IPS-18a (cell line): ENCODE results near the gene VSTM2B.

Experiments
- H3K27ac ChIP-seq: one replicate; pipeline ENCODE4 v1.5.1; 2013; ENCODE audit warnings: low read length
- H3K27me3 ChIP-seq: one replicate; pipeline ENCODE4 v1.6.1; 2013; ENCODE audit warnings: mild to moderate bottlenecking, low read length; ENCODE audit not compliant: control insufficient read depth, insufficient read depth
- H3K36me3 ChIP-seq: one replicate; pipeline ENCODE4 v1.6.1; 2013; ENCODE audit warnings: low read depth, low read length; ENCODE audit not compliant: control insufficient read depth
- H3K4me1 ChIP-seq: one replicate; pipeline ENCODE4 v1.6.1; 2013; ENCODE audit warnings: low read depth, low read length; ENCODE audit not compliant: control insufficient read depth
- H3K4me3 ChIP-seq: one replicate; pipeline ENCODE4 v1.5.1; 2013; ENCODE audit warnings: low read length
- H3K9ac ChIP-seq: one replicate; pipeline ENCODE4 v1.6.1; 2013; ENCODE audit warnings: mild to moderate bottlenecking, low read length, moderate library complexity
- H3K9me3 ChIP-seq: one replicate; pipeline ENCODE4 v1.6.1; 2013; ENCODE audit warnings: low read depth, low read length; ENCODE audit not compliant: control insufficient read depth

VSTM2B gene

GRCh38 chr19:29517412-29517811 is 8.4 kb upstream of the VSTM2B start:
- Histone ChIP-seq H3K27ac (no peak overlapping the region), H3K4me1 (no peaks in the 10 kb centered on the region), H3K36me3 (no peaks in the 10 kb centered on the region), H3K9ac (no peak overlapping the region), H3K9me3 (no peaks in the 10 kb centered on the region), H3K4me3 (no peak overlapping the region), H3K27me3 (peaks cover 22% of the 10 kb centered on the region)

DNA sequence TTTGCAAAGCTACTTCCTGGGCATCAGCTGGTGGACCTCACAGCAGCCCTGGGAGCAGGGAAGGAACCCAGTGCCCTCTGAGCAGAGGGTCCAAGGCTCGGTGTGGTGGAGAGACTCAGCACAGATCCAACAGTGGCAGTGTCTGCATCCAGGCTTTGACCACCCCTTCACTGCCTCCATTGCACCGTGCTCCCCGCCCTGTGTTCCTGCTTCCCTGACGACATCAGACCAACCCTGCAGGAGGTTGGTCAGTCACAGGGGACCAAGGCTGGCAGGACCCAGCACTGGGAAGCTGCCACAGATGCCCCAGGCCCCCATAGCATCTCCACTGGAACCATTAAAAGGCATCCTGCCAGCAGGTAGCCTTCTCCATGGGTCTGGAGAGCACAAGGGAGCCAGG is 7.8 kb upstream of the VSTM2B start:
- H3K9ac ChIP-seq: no peak overlapping the region
- peaks cover 20% of the 10 kb centered on the region for H3K27me3 ChIP-seq
- H3K9me3 ChIP-seq: no peaks in the 10 kb centered on the region
- H3K36me3 ChIP-seq: no peaks in the 10 kb centered on the region
- H3K4me3 ChIP-seq: no peak overlapping the region
- H3K27ac ChIP-seq: no peak overlapping the region
- no peaks in the 10 kb centered on the region for H3K4me1 ChIP-seq

- H3K36me3 ChIP-seq: no peaks in the 10 kb centered on the region
- H3K27me3 ChIP-seq: peaks cover 26% of the 10 kb centered on the region
- peaks cover 2% of the 10 kb centered on the region for H3K4me1 ChIP-seq
- H3K9ac ChIP-seq: no peak overlapping the region
- H3K9me3 ChIP-seq: no peaks in the 10 kb centered on the region
- no peak overlapping the region for H3K27ac ChIP-seq
- no peak overlapping the region for H3K4me3 ChIP-seq
Measured at GRCh38 chr19:29519146-29519545, 6.6 kb upstream of the VSTM2B start.

DNA sequence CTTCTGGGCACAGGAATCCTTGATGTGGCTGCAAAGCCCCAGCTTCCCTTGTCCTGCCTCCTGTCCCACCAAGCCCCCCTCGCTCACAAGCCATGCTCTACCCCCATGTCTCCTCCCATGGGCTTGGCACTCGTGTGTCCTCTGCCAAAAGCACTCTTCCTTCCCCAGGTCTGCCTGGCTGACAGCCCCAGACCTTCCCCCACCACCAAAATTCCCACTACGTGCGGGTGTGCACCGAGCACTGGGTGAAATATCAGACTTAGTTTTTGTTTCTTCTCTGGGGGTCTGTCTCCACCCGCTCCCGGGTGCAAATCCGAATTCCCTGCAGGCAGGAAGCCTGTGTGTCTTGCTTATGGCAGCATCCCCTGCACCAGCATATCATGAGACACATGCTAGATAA is 5.9 kb upstream of the VSTM2B start:
- Histone ChIP-seq H3K27ac (no peak overlapping the region), H3K4me1 (peaks cover 6% of the 10 kb centered on the region), H3K27me3 (peaks cover 34% of the 10 kb centered on the region), H3K9ac (no peak overlapping the region), H3K4me3 (no peak overlapping the region), H3K9me3 (no peaks in the 10 kb centered on the region), H3K36me3 (no peaks in the 10 kb centered on the region)

GRCh38 chr19:29520390-29520789 is 5.4 kb upstream of the VSTM2B start:
- no peaks in the 10 kb centered on the region for H3K36me3 ChIP-seq
- H3K4me3 ChIP-seq: no peak overlapping the region
- H3K9ac ChIP-seq: no peak overlapping the region
- no peaks in the 10 kb centered on the region for H3K9me3 ChIP-seq
- peaks cover 6% of the 10 kb centered on the region for H3K4me1 ChIP-seq
- no peak overlapping the region for H3K27ac ChIP-seq
- peaks cover 38% of the 10 kb centered on the region for H3K27me3 ChIP-seq

- Histone ChIP-seq H3K27ac (no peak overlapping the region), H3K4me3 (no peak overlapping the region), H3K9ac (no peak overlapping the region), H3K36me3 (no peaks in the 10 kb centered on the region), H3K27me3 (peaks cover 49% of the 10 kb centered on the region), H3K4me1 (peaks cover 6% of the 10 kb centered on the region), H3K9me3 (no peaks in the 10 kb centered on the region)
Measured at GRCh38 chr19:29521291-29522075, 4.3 kb upstream of the VSTM2B start.

DNA sequence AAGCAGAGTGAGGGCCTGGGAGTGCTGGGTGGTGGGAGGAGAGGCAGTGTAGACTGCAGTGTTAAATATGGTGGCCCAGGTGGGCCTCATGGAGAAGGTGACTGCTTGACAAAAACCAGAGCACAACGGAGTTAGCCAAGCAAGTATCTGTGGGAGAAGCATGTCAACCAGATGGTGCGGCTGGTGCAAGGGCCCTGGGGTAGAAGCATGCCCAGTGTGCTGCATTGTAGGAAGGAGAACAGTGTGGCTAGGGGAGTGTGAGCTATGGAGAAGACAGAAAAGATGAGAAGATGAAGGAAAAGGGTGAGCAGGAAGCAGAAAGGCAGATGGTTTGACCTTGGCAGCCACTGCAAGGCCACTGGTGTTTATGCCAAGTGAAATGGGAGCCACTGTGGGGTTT is 2.2 kb upstream of the VSTM2B start:
- Histone ChIP-seq H3K4me1 (peaks cover 6% of the 10 kb centered on the region), H3K9ac (no peak overlapping the region), H3K9me3 (no peaks in the 10 kb centered on the region), H3K36me3 (no peaks in the 10 kb centered on the region), H3K27me3 (peaks cover 70% of the 10 kb centered on the region), H3K4me3 (no peak overlapping the region), H3K27ac (no peak overlapping the region)

DNA sequence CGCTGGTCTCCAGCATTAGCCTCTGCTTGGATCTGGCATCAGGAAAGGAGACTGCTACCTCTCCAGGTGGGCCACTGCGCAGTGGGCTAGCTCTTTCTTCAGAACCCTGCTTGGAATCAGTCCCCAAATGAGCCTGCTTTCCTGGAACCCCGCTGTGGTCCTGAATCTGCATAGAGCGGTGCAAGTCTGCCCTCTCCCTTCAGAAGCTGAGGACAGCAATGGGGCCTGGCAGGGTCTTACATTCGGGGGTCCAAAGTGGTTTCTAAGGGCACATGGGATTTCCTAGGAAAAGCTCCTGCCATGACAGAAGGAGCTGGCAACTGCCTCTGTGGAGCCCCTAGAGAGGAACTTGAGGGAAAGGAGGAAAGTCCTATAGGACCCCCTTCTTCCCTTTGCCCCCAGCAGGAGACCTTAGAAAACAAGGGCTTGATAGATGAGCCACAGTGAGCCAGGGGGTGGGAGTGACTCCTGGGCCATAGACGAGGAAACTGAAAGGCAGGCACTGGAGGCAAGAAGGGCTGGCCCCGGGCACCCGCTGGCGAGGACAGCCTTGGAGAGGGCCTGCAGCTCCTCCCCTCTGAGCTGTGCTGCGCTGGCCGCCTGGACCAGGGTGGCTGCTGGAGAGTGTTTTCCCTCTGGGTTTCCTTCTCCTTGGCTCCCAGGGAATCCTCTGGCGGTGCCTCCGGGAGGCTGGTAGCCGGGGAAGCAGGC is 1.4 kb upstream of the VSTM2B start:
- Histone ChIP-seq H3K9ac (no peak overlapping the region), H3K9me3 (no peaks in the 10 kb centered on the region), H3K27me3 (peaks cover 78% of the 10 kb centered on the region), H3K36me3 (no peaks in the 10 kb centered on the region), H3K27ac (no peak overlapping the region), H3K4me3 (peak overlapping the region; percentile 64), H3K4me1 (peaks cover 6% of the 10 kb centered on the region)

DNA sequence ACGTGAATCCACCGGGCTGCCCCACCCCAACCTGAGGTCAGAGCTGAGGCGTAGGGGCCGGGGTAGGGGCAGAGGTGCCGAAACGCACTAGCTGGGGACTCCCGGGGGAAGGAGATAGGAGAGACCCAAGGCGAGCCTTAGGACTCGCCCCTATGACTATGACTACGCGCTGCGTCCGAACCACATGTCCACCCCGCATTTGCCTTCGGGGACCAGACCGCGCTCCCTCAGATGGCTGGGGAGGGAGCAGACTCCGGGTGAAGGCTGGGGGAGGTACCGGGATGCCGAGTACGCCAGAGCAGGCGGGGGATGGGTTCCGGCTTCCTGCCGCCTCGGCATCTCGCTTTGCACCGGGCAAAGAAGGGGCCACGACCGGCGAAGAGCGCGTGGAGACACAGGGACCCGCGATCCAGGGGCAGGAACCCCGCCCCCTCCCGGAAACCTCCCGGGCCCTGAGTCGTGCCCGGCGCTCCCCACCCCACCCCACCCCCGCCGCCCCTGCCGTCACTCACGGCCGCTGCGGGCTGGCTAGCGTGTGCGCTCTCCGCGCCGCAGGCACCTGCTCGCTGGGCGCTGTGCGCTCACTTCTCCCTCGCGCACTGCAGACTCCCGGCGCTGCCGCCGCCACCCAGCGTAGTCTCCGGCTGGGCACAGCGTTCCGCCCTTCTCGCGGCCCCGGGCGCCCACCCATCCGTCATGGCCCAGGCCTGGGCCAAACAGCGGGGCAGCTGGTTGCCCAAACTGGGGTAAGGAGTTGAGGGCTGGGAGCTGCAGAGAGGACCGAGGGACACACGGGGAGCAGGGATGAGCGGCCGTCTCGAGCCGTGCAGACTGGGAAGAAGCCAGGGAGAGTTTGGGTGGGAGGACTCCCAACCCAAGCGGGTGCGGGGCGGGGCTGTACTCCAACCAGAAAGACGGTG is 622 bp upstream of the VSTM2B start:
- Histone ChIP-seq H3K4me3 (peak overlapping the region; percentile 64), H3K9me3 (no peaks in the 10 kb centered on the region), H3K27ac (no peak overlapping the region), H3K4me1 (peaks cover 6% of the 10 kb centered on the region), H3K36me3 (no peaks in the 10 kb centered on the region), H3K27me3 (peaks cover 79% of the 10 kb centered on the region), H3K9ac (no peak overlapping the region)

DNA sequence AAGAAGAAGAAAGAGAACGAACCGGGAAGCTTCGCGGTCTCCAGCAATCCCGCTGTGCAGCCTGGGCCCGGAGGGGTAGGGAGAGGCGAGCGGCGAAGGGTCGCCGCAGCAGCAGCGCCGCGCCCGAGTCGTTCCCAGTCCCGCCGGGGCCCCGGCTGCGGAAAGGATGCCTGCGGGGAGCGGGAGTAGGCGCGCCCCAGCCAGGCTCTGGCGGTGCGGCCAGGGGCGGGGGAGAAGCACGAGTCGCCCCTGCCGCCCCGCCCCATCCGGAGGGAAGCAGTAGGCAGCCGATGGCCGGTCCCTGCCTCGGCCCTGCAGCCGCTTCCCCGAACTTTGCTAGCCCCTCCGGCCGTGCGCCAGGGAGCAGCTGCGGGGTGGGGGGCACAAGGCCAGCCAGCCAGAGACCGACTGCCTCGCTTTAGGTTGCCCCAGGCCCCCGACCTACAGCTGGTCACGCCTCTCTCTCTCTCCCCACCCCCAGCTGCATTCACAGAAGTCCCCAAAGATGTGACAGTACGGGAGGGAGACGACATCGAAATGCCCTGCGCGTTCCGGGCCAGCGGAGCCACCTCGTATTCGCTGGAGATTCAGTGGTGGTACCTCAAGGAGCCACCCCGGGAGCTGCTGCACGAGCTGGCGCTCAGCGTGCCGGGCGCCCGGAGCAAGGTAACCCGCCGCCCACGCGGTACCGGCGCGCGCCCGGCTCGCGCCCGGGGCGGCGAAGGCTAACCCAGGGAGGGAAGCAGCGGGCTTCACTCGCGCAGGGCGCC is 1.1 kb downstream of the VSTM2B start:
- H3K4me3 ChIP-seq: peak overlapping the region; percentile 53
- no peak overlapping the region for H3K27ac ChIP-seq
- H3K27me3 ChIP-seq: peaks cover 93% of the 10 kb centered on the region
- H3K9ac ChIP-seq: no peak overlapping the region
- H3K36me3 ChIP-seq: no peaks in the 10 kb centered on the region
- peaks cover 7% of the 10 kb centered on the region for H3K4me1 ChIP-seq
- no peaks in the 10 kb centered on the region for H3K9me3 ChIP-seq
